Neural cell (in vitro differentiated cells): Measurements from ENCODE around the gene SFI1.

Experiments
- CTCF ChIP-seq: fragments of 450-650 bp; IDR thresholded peaks from 2 replicates; pipeline ENCODE4 v1.5.1; 2014; ENCODE audit warnings: antibody characterized with exemption, mild to moderate bottlenecking, moderate library complexity; ENCODE audit not compliant: poor library complexity, severe bottlenecking
- RAD21 ChIP-seq: fragments of 450-650 bp; conservative IDR thresholded peaks from 2 replicates; pipeline ENCODE4 v1.6.1; 2014; ENCODE audit warnings: antibody characterized with exemption, mild to moderate bottlenecking, moderate library complexity

DNA sequence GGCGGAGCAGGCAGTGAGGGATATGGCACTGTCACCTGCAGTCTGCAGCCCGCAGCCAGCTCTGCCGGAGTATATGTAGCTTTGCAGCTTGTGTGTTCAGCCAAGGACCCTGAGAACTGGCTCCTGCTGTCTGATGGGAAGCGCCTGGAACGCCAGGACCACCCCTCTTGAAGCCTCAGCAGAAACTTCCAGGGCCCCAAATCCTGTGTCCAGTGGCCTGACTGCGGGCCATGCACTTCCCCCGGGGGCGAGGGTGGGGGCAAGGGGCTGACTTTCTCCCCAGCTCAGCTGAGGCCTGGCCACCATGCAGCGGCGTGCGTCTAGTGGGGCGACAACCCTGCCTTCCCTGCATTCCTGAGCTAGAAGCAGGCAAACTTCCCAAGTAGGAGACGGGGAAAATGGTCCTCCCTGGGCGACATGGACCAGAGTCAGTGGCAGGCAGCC, 133.4 kb downstream of the SFI1 start:
- TF ChIP-seq CTCF (no peak), RAD21 (no peak)
